ENCODE results near the gene PRKG1. TPM values are rescaled to one million over a fixed set of nuclear protein-coding genes. Genes with fewer than 3 reads are reported as not detected.
A peak's percentile ranks its signal among the peaks of the same experiment; 100 is the strongest.
"Not testable (repeated sequence)": the region's sequence is repeated elsewhere in the genome, so short reads cannot be mapped to it uniquely, and the experiment has no call there.

Gene PRKG1
- total RNA-seq, 1 experiment from 2014 or later, result 1.7 TPM

GRCh38 chr10:51643734-51644133 lies 569.4 kb downstream of the PRKG1 start:
- no peak for DNase-seq (ENCODE audit: low read depth)

DNA sequence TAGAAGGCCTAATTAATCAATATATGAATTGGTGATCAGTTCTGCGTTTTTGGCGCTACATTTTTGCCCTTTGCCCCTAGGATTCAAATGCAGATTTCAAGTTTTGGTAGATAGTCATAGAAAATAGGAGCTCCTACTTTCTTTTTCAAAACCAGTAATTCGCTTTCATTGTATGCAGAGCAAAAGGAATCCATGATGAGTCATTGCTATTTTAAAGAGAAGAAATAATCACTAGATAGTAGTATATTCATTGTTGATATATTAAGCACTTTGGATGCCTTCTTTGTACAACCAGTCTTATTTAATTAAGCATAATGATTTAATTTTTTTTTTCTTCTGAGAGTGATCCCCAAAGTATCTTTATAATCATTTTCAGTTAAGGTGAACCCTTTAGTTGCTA lies 574.8 kb downstream of the PRKG1 start:
- DNase-seq (ENCODE audit: low read depth), result no peak

DNA sequence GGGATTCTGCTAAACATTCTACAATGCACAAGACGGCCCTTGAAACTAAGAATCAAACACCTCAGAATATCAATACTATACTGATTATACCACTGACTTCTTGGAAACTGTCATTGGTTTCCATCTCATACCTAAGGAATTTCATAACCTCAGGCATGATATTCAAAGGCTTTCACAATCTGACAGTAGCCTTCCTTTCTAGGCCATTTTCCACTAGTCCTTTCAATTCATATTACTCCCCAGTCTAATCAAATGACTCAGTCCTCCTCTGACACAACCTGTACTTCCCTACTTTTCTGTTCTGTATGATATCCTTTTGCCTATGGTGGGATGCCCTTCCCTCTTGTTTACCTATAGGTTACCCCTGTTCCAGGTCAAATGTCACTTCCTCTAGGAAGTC lies 576.8 kb downstream of the PRKG1 start:
- DNase-seq (ENCODE audit: low read depth), result peak; percentile 49

DNA sequence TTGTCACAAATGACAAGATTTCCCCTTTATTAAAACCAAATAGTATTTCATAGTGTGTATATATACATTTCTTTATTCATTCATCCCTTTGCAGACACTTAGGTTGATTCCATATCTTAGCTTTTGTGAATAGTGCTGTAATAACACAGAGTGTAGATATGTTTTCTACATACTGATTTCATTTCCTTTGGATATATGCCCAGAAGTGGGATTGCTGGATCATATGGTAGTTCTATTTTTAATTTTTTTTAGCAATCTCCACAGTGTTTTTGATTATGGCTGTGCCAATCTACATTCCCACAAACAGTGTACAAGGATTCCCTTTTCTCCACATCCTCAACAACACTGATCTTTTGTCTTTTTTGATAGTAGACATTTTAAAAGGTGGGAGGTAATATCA lies 578.7 kb downstream of the PRKG1 start:
- DNase-seq (ENCODE audit: low read depth), result no peak

DNA sequence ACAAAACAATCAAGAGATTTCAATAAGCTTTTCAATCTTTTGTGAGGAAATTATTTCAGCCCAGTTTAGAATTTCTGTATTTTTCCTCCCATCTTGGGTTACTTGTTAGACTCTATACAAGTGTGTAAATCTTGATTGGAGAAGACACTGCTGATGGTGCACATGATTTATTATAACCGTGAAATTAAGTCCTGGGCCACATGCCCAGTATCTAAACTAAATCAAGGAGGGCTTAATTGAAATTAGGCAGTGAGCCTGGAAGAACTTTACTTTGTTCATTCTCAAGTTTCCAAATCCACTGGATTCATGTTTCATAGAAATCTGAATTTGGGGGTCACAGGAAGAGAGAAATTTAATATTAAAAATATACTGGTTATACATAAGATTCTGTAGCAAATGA lies 580.6 kb downstream of the PRKG1 start:
- DNase-seq (ENCODE audit: low read depth), result peak; percentile 20

DNA sequence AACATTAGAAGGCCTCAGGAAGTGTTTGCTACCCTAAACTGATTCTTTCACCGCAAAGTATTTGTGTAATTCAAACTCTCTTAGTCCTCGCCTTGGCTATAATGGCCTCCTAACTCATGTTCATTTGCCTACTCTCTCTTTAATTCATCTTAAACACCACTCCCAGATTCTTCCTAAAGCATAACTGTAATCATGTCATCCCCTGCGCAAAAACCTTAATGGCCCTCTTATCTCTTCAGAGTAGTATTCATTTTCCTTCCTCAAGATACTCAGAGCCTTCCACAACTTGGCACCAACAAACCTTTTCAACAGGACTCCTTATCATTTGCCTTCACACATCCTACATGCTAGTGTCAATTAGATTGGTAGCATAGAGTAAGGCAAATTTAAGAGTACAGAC lies 582.2 kb downstream of the PRKG1 start:
- no peak for DNase-seq (ENCODE audit: low read depth)

- DNase-seq (ENCODE audit: low read depth), result no peak
Measured at GRCh38 chr10:51658000-51658399, 583.7 kb downstream of the PRKG1 start.

GRCh38 chr10:51659344-51659743 lies 585.1 kb downstream of the PRKG1 start:
- DNase-seq (ENCODE audit: low read depth), result no peak

- no peak for DNase-seq (ENCODE audit: low read depth)
Measured at GRCh38 chr10:51663086-51663485, 588.8 kb downstream of the PRKG1 start.

GRCh38 chr10:51666456-51666855 lies 592.2 kb downstream of the PRKG1 start:
- DNase-seq (ENCODE audit: low read depth), result no peak

DNA sequence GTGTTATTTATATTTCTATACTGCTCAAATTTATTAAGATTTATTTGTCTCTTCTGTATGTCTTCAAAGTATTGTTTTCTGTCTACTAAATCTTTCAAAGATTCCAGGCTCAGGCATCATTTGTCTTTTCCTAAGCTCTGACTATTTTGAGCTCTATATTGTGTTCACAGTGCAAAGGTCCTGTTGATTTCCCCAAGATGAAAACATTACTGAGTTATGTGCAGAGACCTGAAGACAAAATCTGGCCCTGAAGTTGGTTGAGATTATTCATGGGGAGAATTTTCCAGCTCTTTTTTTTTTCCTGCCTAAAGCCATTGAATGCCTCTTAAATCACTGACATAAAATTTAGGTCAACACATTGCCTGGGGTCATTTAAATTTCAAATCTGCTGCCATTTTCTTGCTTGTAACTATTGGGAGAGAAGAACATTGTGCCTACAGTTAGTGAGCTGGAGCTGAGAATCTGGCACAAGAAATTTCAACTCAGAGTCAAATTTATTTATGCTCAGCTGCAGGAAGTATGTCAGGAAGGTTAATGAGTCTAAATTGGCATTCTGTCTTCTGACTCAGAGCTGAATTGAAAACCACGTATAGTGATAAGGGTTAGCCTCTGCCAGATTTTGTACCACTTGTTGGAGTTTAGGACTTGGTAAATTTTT lies 593.5 kb downstream of the PRKG1 start:
- peak; percentile 74 for DNase-seq (ENCODE audit: low read depth)

DNA sequence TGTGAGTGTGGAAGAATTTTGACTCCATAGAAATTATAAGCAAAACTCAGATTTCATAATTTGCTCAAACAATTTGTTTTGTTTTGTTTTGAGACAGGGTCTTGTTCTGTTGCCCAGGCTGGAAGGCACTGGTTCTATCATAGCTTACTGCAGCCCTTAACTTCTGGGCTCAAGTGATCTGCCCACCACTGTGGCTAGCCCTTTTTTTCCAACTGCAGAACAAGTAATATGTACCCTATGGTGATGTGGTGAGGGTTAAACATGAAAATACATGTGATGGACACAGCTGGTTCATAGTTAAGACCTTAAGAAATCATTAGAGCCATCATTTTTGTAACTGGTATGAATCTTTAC lies 594.0 kb downstream of the PRKG1 start:
- DNase-seq (ENCODE audit: low read depth), result no peak

DNA sequence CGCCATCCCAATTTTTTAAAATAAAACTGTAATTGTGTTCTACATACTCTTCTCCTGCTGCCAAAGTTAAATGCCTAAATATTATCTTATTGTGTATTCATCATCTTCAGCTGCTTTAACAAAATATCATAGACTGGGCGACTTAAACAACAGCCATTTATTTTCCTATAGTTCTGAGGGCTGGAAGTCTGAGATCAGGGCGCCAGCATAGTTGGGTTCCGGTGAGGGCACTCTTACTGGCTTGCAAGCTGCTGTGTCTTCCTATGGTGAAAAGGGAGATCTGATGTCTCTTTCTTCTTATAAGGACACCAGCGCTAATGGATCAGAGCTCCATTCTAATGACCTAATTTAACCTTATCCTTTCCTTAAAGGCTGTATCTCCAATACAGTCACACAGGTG lies 594.8 kb downstream of the PRKG1 start:
- no peak for DNase-seq (ENCODE audit: low read depth)

DNA sequence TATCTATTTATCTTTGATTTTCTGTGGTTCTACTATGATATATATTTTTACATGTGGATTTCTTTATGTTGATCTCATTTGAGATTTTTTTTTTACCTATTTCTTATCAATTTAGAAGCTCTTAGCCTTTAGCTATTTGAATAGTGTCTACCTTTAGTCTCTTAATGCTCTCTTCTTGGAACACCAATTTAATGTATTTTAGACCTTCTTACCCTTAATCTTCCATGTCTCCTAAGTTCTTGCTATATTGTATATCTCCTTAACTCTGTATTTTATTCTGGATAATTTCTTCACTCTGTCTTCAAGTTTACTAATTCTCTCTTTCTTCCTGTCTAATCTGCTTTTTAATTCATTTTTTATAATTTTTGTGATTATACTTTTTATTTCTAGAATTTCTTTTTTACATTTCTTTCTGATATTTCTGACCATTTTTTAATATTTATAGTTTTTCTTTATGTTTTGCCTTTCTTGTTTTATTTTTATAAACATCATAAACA lies 597.8 kb downstream of the PRKG1 start:
- no peak for DNase-seq (ENCODE audit: low read depth)

- DNase-seq (ENCODE audit: low read depth), result peak; percentile 20
Measured at GRCh38 chr10:51675088-51675487, 600.8 kb downstream of the PRKG1 start.

DNA sequence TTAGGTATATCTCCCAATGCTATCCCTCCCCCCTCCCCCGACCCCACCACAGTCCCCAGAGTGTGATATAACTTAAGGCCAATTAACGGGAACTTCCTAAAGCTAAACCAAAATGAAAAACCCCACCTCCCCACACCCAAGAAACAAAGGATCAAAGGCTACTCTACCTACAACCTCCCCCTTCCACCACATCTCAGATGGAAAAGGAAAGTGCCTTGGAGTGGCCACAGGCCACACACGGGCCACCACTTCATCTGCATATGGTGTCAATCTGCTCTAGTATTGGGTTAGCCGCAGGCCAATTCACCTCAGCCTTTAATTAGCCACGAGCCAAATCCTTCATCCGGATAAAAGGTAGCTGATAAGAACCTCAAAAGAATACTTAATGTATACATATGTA lies 605.6 kb downstream of the PRKG1 start:
- no peak for DNase-seq (ENCODE audit: low read depth)

DNA sequence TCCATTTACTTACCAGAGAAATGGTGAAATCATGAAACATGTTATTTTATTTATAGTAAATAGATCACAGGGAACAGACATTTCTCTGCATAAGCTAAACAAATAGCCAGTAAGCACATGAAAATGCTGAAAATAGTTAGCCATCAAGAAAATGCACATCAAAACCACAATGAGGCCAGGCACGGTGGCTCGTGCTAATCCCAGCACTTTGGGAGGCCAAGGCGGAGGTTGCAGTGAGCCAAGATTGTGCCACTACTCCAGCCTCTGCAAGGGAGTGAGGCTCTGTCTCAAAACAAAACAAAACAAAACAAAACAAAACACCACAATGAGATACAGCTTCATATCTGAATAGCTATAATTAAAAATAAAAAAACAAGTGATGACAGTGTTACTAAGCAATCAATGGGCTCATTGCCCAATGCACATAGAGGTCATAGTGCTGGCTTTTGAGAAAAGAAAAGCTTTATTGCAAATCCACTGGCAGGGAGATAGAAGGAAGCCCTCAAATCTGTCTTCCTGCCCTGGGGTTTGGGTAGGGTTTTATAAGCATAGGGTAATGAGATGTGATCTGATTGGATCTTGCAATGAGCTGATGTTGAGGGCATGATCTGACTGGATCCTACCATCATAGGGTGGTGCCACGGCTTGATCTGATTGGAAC lies 608.9 kb downstream of the PRKG1 start:
- DNase-seq (ENCODE audit: low read depth), result peak; percentile 66

DNA sequence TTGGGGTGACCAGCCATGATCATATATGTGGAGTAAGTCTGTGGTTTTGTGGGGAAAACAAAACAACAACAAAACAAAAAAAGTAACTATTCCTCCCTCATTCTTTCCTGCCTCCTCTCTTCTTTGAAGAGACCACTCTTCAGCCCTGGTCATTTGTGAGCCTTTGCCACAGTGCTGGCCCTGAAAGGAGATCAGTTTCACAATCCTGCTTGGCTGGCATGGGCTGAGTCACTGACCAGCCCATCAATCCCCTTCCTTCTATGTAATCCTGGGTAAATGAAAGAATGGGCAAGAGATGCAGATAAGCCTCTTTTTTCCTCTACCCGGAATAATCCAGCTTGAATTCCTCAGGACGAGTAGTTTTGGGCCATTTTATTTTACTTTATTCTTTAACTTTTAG lies 611.5 kb downstream of the PRKG1 start:
- DNase-seq (ENCODE audit: low read depth), result peak; percentile 46

DNA sequence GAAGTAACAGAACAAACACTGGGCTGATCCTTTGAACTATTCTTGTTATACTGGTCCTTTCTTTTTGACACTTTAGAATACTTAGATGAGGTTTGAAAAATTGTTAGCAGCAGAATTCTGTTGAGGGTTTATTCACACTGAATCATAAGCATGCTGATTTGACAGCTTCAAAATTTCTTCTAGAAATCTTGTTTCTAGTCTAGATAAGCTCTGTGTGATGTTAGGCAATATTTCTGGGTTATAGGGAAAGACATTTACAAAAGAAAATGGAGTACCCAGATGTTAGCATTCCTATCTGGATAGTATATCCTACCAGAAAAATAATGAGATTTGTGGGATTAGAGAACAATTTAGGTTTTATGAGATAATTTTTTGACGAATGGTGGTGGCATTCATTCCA lies 613.0 kb downstream of the PRKG1 start:
- DNase-seq (ENCODE audit: low read depth), result no peak

GRCh38 chr10:51688826-51689225 lies 614.5 kb downstream of the PRKG1 start:
- DNase-seq (ENCODE audit: low read depth), result not testable (repeated sequence)

DNA sequence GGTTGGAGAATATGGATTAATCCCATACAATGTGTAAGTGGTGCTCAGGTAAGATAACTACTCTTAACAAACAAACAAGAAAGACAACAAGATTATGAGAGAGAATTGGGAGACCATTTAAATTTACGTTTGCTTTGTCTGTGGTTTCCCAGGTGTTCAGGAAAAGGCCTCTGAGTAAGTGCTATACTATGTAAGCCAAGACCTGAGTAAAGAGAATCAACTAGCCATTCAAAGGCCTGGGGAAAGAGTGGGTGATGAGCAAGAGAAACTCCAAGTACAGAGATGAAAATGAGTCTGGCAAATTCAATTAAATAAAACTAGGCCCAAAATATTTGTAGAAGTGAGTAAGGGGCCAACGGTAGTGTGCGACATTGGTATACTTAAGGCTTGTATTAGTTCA lies 615.2 kb downstream of the PRKG1 start:
- DNase-seq (ENCODE audit: low read depth), result no peak

- DNase-seq (ENCODE audit: low read depth), result no peak
Measured at GRCh38 chr10:51691135-51691534, 616.8 kb downstream of the PRKG1 start.

- no peak for DNase-seq (ENCODE audit: low read depth)
Measured at GRCh38 chr10:51694086-51694768, 619.9 kb downstream of the PRKG1 start.

Measured in M059J (cell line).